ENCODE measurements around the gene COL4A1. TPM values are rescaled to one million over a fixed set of nuclear protein-coding genes. Genes with fewer than 3 reads are reported as not detected.
"Not testable (repeated sequence)": the region's sequence is repeated elsewhere in the genome, so short reads cannot be mapped to it uniquely, and the experiment has no call there.

Gene COL4A1
- polyA plus RNA-seq, 1 donor from 2014 or later = not detected

GRCh38 chr13:110119935-110120905 is 186.7 kb downstream of the COL4A1 start:
- no peaks in the 10 kb centered on the region for H3K36me3 Mint-ChIP-seq
- H3K27me3 Mint-ChIP-seq = peaks cover 13% of the 10 kb centered on the region
- peaks cover 0 to 1% (median 0%) of the 10 kb centered on the region in 3 donors for H3K9me3 Mint-ChIP-seq
- H3K4me1 Mint-ChIP-seq = no peaks in the 10 kb centered on the region
- no peak overlapping the region for H3K4me3 Mint-ChIP-seq
- H3K27ac Mint-ChIP-seq = peak overlapping the region in 1 of 3 donors; percentile 27

GRCh38 chr13:110118106-110118505 is 188.9 kb downstream of the COL4A1 start:
- H3K27me3 Mint-ChIP-seq = peaks cover 10% of the 10 kb centered on the region
- no peaks in the 10 kb centered on the region for H3K36me3 Mint-ChIP-seq
- H3K4me3 Mint-ChIP-seq = no peak overlapping the region
- H3K9me3 Mint-ChIP-seq = peaks cover 0 to 3% (median 0%) of the 10 kb centered on the region in 3 donors
- no peak overlapping the region for H3K27ac Mint-ChIP-seq
- H3K4me1 Mint-ChIP-seq = no peaks in the 10 kb centered on the region

- Mint-ChIP-seq H3K36me3 (no peaks in the 10 kb centered on the region), H3K4me3 (peak overlapping the region in 1 of 4 donors; percentile 17), H3K27me3 (peaks cover 10% of the 10 kb centered on the region), H3K27ac (no peak overlapping the region), H3K4me1 (no peaks in the 10 kb centered on the region), H3K9me3 (peaks cover 0 to 3% (median 0%) of the 10 kb centered on the region in 3 donors)
Measured at GRCh38 chr13:110116072-110116487, 190.9 kb downstream of the COL4A1 start.

GRCh38 chr13:110115591-110115990 is 191.4 kb downstream of the COL4A1 start:
- H3K27me3 Mint-ChIP-seq = peaks cover 7% of the 10 kb centered on the region
- H3K9me3 Mint-ChIP-seq = peaks cover 0 to 3% (median 0%) of the 10 kb centered on the region in 3 donors
- no peak overlapping the region for H3K4me3 Mint-ChIP-seq
- H3K36me3 Mint-ChIP-seq = no peaks in the 10 kb centered on the region
- no peaks in the 10 kb centered on the region for H3K4me1 Mint-ChIP-seq
- no peak overlapping the region for H3K27ac Mint-ChIP-seq

- H3K36me3 Mint-ChIP-seq = no peaks in the 10 kb centered on the region
- peaks cover 0 to 3% (median 0%) of the 10 kb centered on the region in 3 donors for H3K9me3 Mint-ChIP-seq
- H3K27me3 Mint-ChIP-seq = peaks cover 7% of the 10 kb centered on the region
- H3K4me3 Mint-ChIP-seq = no peak overlapping the region
- no peaks in the 10 kb centered on the region for H3K4me1 Mint-ChIP-seq
- no peak overlapping the region for H3K27ac Mint-ChIP-seq
Measured at GRCh38 chr13:110114316-110114715, 192.6 kb downstream of the COL4A1 start.

GRCh38 chr13:110113284-110113764 is 193.6 kb downstream of the COL4A1 start:
- peaks cover 7% of the 10 kb centered on the region for H3K27me3 Mint-ChIP-seq
- H3K4me3 Mint-ChIP-seq = no peak overlapping the region
- H3K9me3 Mint-ChIP-seq = peaks cover 0 to 3% (median 0%) of the 10 kb centered on the region in 3 donors
- H3K36me3 Mint-ChIP-seq = no peaks in the 10 kb centered on the region
- no peak overlapping the region for H3K27ac Mint-ChIP-seq
- no peaks in the 10 kb centered on the region for H3K4me1 Mint-ChIP-seq

GRCh38 chr13:110112379-110112778 is 194.6 kb downstream of the COL4A1 start:
- not testable (repeated sequence) for H3K4me1 Mint-ChIP-seq, H3K9me3 Mint-ChIP-seq, H3K27me3 Mint-ChIP-seq, H3K4me3 Mint-ChIP-seq, H3K36me3 Mint-ChIP-seq, H3K27ac Mint-ChIP-seq

- no peak overlapping the region for H3K4me3 Mint-ChIP-seq
- H3K27me3 Mint-ChIP-seq = no peaks in the 10 kb centered on the region
- no peaks in the 10 kb centered on the region for H3K36me3 Mint-ChIP-seq
- no peak overlapping the region for H3K27ac Mint-ChIP-seq
- peaks cover 0 to 3% (median 0%) of the 10 kb centered on the region in 3 donors for H3K9me3 Mint-ChIP-seq
- no peaks in the 10 kb centered on the region for H3K4me1 Mint-ChIP-seq
Measured at GRCh38 chr13:110110783-110111182, 196.2 kb downstream of the COL4A1 start.

GRCh38 chr13:110109910-110110309 is 197.0 kb downstream of the COL4A1 start:
- H3K36me3 Mint-ChIP-seq = no peaks in the 10 kb centered on the region
- H3K9me3 Mint-ChIP-seq = peaks cover 0 to 3% (median 0%) of the 10 kb centered on the region in 3 donors
- no peaks in the 10 kb centered on the region for H3K4me1 Mint-ChIP-seq
- no peak overlapping the region for H3K27ac Mint-ChIP-seq
- H3K27me3 Mint-ChIP-seq = no peaks in the 10 kb centered on the region
- no peak overlapping the region for H3K4me3 Mint-ChIP-seq

GRCh38 chr13:110109140-110109783 is 197.7 kb downstream of the COL4A1 start:
- Mint-ChIP-seq H3K27me3 (no peaks in the 10 kb centered on the region), H3K4me3 (no peak overlapping the region), H3K27ac (no peak overlapping the region), H3K9me3 (peaks cover 0 to 2% (median 0%) of the 10 kb centered on the region in 3 donors), H3K36me3 (no peaks in the 10 kb centered on the region), H3K4me1 (no peaks in the 10 kb centered on the region)

- no peaks in the 10 kb centered on the region for H3K27me3 Mint-ChIP-seq
- no peak overlapping the region for H3K27ac Mint-ChIP-seq
- H3K36me3 Mint-ChIP-seq = no peaks in the 10 kb centered on the region
- H3K4me3 Mint-ChIP-seq = no peak overlapping the region
- H3K4me1 Mint-ChIP-seq = no peaks in the 10 kb centered on the region
- no peaks in the 10 kb centered on the region for H3K9me3 Mint-ChIP-seq
Measured at GRCh38 chr13:110108348-110109139, 198.4 kb downstream of the COL4A1 start.

GRCh38 chr13:110107568-110108347 is 199.2 kb downstream of the COL4A1 start:
- Mint-ChIP-seq H3K27me3 (no peaks in the 10 kb centered on the region), H3K27ac (no peak overlapping the region), H3K9me3 (no peaks in the 10 kb centered on the region)

GRCh38 chr13:110106726-110107125 is 200.2 kb downstream of the COL4A1 start:
- Mint-ChIP-seq H3K9me3 (no peaks in the 10 kb centered on the region), H3K4me3 (no peak overlapping the region), H3K27ac (no peak overlapping the region), H3K27me3 (no peaks in the 10 kb centered on the region), H3K36me3 (no peaks in the 10 kb centered on the region), H3K4me1 (no peaks in the 10 kb centered on the region)

More at GRCh38 chr13:110107568-110108347, 199.2 kb downstream of the COL4A1 start:
- H3K4me3 Mint-ChIP-seq = no peak overlapping the region
- H3K4me1 Mint-ChIP-seq = no peaks in the 10 kb centered on the region
- no peaks in the 10 kb centered on the region for H3K36me3 Mint-ChIP-seq

GRCh38 chr13:110105136-110105535 is 201.8 kb downstream of the COL4A1 start:
- Mint-ChIP-seq H3K4me3 (no peak overlapping the region), H3K36me3 (no peaks in the 10 kb centered on the region), H3K27ac (no peak overlapping the region), H3K4me1 (no peaks in the 10 kb centered on the region), H3K27me3 (no peaks in the 10 kb centered on the region), H3K9me3 (peaks cover 3 to 6% (median 5%) of the 10 kb centered on the region in 3 donors)
